HG03064 (cell line): ENCODE measurements around the gene KDM8.
"Not testable (repeated sequence)": the region's sequence is repeated elsewhere in the genome, so short reads cannot be mapped to it uniquely, and the experiment has no call there.

ENCODE experiments used
- ATAC-seq: cut with Tn5 transposase; IDR thresholded peaks from one replicate; pipeline ENCODE4 v1.9.1; 2021; ENCODE audit warnings: low read depth; ENCODE audit not compliant: unreplicated experiment

KDM8 gene

DNA sequence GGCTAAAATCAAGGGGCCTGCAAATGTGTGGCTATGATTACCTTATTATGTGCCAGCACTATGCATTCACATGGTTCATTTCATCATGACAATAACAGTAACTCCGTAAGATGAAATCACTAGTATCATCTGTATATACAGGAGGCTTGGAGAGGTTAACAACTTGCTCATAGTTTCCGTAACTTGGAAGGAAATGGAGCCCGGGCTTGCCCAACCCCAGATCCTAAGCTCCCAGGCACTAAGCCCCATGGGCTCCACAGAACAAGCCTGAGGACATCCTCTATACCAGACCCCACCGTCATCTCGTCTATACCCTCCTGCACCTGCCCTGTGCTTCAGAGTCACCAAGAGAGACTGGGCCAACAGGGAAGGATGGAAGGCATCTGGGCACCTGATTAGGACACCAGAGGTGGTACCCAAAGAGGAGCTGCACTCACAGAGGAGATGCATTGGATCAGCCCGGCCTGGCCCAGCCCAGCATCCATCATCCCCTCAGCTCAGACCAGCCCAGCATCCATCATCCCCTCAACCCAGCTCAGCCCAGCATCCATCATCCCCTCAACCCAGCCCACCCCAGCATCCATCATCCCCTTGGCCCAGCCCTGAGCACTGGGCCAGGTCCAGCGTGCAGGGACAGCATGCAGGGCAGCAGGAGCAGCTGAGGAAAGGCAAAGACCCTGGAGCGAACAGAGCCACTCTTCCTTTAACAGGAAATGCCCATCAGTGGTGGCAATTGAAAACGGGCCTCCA lies 36.8 kb downstream of the KDM8 start:
- ATAC-seq, result no peak

DNA sequence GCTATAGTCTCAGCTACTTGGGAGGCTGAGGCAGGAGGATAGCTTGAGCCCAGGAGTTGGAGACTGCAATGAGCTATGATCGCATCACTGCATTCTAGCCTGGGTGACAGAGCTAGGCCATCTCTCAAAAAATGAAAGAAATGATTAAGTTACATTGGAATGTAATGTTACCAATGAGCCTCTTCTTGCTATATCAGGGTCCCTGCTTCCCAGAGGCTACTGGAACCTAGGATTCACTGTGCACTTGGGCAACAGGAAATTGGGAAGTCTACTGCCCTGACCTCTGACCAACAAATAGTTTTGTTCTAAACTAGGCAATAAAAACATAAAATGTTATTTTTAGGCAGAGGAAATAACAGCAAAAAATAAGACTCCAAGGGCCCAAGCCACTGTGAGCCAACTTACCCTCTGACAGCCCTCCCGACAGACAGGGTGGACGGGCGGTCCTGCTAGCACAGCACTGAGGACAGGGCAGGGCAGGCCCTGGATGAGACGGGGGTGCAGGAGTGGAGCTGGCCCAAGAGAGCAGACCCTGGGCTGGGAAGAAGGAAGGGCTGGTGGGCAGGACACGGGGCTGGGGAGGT lies 37.7 kb downstream of the KDM8 start:
- no peak for ATAC-seq

DNA sequence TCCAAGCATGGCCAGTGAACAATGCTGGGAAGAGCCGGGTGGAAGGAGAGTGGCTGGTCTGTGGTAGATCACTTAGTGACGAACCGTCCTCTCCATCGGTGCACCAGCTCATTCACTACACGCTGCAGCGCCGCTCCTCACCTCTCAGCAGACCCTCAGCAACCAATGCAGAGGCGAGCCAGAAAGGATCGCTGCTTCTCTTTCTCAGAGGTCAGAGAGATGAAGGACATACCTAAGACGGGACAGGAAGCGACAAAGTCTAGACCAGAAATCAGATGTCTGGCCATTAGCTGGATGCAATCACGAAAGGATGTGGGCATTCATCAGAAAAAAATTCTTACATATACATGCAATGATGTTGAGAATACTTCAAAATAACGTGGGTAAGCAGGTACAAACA lies 38.3 kb downstream of the KDM8 start:
- no peak for ATAC-seq

DNA sequence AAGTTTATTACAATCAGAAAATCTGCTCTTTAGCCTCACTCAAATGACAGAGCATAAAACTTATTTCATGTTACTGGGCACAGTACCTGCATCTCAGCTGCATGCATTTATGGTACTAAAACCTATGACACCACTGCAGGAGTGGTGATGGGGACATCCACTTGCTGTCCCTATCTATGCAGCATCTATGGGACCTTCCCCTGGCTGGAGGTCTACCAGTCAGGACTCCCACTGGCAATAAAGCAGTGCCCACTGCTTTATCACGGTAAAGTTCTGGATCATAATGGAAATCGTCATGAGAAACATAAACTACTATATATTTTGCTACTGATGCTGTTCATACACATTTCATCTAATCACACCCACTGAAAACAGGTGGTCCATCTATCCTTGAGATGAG lies 39.1 kb downstream of the KDM8 start:
- no peak for ATAC-seq

DNA sequence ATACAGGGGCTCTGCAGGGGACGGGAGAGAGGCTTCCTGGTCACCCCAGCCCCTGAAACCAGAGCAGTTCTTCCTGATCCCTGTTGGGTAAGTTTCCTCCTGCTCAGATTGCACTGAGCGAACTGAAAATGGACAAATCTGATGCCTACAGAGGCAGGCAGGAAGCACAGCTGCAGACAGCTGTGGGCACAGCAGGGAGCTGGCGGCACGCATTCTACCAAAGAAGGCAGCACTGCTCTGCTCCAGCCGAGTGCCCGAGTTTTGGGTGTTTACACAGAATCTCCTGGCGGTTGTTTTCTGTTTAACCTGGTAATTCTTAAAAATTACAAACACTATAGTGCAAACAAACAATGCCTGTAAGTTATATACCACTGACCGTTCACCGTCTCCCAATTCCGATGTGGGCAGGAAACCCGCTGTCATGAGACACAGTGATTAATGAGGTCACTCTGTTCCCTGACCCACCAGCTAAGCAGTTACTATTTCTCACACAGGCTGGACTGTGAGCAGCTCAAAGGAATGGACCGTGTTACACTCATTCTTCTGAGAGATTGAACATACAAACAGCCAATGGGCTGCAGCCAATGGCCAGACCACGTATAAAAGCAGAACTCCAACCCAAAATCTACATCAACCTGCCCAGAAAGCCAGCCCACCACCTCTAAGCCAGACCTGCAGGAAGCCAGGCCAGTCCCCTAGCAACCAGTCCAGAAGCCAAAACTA lies 39.7 kb downstream of the KDM8 start:
- ATAC-seq, result no peak

DNA sequence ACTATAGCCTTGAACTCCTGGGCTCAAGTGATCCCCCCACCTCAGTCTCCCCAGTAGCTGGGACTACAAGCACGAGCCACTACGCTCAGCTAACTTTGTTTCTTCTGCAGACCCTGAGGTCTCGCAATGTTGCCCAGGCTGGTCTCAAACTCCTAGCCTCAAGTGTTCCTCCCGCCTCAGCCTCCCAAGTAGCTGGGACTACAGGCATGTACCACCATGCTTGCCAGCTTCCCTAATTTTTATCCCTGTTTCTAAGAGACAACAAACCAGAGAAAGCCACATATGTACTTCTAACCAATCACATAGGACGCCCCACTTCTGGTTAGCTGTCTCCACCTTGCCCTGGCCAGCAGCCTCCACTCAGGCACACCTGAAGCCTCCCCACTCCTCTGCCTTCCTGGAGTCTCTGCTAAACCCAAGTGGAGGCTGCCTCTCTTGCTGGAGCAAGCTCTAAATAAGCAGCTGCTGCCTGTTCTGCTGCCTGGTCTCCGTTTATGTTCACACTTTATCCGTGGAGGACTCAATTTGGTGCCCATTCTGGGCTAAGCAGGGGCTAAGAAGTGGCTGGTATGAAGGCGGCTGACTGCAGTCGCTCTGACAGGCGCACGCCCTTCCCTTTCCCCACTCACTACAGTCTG lies 40.5 kb downstream of the KDM8 start:
- ATAC-seq, result no peak

DNA sequence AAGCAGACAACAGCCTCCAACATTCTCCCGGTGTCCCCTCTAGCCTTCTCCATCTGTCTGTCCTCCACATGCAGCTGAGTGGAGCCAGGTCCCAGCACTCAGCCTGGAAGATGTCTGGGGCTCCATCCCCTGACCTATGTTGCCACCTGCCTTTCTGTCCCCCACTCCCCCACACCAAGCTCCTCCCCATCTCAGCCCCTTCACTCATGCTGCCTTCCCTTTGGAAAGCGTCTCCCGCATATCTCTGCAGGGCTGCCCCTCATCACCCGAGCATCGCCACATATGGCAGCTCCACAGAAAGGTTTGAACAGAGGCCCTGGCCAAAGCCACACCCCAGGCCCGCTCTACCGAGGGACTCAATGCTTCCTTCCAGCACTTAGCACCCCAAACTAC lies 41.0 kb downstream of the KDM8 start:
- no peak for ATAC-seq

DNA sequence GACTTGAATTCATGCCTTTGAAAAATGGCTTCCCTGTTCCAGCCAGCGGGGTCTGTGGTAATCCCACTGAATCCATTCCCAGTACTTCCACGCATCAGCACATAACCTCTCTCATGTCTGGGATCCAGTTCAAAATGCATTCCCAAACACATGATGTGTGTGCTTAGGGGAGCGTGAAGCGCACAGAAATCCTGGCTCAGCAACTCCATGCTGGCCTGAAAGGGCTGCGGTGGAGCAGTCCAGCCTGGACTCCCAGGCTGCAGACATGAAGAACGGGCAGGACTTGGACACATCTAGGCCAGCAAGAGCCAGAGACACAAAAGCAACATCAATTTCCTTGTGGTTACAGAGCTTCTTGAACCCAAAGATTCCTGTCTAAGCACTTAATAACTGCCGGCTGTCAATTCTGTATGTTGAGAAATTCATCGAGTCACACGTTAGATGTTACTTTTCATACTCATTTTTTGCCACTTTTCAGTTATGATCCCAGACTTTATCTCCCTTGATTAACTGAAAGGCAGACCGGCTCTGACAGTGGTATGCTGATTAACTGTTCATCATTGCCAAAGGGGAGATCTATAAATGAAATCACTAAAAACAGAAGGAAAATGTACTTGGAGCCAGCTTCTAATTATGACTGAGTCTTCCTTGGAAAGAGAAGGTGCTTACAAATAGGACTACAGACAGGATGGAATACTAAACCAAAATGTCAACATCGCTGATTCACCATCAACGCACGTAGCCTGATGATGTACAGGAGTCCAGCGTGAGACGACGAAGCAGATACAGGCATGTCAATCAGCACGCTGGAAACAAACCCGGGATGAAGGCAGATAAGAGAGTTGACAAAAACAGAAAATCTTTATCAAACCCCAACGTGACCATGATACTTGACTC lies 42.2 kb downstream of the KDM8 start:
- ATAC-seq, result no peak

DNA sequence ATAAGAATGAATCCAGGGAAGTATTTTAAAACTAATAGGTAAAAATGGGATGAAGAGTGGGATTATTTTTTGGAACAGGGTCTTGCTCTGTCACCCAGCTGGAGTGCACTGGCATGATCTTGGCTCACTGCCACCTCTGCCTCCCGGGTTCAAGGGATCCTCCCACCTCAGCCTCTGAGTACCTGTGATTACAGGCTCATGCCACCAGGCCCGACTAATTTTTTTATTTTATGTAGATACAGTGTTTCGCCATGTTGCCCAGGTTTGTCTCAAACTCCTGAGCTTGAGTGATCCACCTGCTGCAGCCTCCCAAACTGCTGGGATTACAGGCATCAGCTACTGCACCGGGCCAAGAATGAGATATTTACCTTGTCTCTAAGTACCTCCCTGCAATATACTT lies 43.1 kb downstream of the KDM8 start:
- ATAC-seq, result no peak

DNA sequence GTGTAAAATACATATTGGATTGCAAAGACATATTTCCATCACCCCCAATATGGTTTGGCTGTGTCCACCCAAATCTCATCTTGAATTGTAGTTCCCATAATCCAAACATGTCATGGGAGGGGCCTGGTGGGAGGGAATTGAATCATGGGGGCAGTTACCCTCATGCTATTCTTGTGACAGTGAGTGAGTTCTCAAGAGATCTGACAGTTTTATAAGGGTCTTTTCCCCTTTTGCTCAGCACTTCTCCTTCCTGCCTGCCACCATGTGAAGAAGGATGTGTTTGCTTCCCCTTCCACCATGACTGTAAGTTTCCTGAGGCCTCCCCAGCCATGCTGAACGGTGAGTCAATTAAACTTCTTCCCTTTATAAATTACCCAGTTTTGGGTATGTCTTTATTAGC lies 43.8 kb downstream of the KDM8 start:
- not testable (repeated sequence) for ATAC-seq

DNA sequence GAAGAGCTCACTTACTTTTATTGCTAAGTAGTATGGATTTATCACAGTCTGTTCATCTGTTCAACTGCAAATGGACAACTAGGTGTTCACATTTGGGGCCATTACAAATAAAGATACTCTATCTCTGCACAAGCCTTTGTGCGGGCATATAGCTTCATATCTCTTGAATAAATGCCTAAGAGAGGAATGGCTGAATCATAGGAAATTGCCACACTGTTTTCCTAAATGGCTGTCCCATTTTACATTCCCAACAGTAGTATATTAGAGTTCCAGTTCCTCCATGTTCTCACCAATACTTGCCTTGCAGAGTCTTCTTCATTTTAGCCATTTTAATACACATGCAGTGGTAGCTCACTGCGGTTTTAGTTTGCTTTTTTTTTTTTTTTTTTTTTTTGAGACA lies 44.7 kb downstream of the KDM8 start:
- no peak for ATAC-seq

DNA sequence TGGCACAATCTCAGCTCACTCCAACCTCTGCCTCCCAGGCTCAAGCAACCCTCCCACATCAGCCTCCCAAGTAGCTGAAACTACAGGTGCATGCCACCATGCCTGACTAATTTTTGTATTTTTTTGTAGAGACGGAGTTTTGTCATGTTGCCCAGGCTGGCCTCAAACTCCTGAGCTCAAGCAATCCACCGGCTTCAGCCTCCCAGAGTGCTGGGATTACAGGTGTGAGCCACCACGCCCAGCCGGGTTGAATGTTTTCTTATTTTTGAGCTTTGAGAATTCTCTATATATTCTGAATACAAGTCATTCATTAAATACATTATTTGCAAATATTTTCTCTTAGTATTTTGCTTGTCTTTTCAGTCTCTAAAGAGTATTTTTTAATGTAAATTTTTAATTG lies 45.6 kb downstream of the KDM8 start:
- ATAC-seq, result not testable (repeated sequence)

DNA sequence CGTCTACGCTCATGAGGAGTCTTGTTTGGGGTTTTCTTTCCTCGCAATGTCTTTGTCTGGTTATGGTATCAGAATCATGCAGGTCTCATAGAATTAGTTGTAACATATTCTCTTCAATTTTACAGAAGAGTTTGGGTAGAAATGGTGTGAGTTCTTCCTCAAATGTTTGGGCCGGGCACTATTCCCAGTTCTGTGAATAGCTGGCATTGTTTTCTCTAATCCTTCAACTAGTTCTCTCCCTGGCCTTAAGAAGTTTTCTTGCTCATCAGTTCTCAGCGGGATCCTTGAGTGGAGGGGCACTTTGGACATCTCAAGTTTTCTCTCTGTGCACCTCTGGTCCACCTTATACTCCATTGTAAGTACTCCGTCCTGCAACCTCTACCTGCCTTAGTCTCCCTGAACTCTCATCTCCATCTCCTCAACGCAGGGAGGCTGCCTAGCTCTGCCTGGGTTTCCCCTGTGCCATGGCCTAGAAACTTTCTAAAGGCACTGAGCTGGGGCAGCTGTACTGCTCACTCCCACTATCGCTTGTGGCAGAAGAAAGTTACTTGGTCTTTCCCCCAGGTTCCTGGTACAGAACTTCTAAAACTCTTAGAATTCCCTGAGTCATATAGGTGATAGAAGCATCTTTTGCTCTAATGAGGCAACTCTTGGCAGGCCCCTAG lies 48.3 kb downstream of the KDM8 start:
- no peak for ATAC-seq

DNA sequence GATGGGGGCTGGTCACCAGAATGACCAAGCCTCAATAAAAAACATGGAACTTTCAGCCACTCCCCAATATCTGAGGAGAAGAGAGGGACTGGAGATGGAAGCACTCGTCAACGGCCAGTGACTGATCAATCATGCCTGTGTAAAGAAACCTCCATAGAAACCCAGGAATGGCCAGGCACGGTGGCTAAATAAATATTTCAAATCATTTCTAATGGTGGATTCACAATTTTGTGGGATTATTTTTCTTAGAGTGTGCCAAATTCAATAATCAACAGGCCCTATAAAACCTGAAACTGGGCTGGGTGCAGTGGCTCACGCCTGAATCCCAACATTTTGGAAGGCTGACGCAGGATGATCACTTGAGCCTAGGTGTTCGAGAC lies 48.9 kb downstream of the KDM8 start:
- no peak for ATAC-seq

DNA sequence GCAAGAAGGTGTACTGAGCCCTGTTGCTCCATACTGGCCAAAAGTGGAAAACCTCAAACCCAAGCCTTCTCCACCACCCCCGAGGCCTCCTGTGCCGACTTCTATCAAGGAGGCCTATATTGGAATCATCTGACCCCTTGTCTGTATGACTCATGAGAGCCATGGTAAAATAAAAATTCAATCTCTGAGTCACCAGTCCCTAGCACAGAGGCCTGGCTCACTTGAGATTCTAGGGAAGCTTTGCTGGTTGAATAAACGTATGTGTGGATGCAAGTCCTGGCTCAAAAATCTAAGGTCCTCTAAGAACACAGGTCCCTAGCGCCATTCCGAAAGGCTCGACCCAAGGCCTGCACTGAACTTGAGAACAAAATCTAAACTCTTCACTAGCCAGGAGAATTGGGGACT lies 50.2 kb downstream of the KDM8 start:
- no peak for ATAC-seq

DNA sequence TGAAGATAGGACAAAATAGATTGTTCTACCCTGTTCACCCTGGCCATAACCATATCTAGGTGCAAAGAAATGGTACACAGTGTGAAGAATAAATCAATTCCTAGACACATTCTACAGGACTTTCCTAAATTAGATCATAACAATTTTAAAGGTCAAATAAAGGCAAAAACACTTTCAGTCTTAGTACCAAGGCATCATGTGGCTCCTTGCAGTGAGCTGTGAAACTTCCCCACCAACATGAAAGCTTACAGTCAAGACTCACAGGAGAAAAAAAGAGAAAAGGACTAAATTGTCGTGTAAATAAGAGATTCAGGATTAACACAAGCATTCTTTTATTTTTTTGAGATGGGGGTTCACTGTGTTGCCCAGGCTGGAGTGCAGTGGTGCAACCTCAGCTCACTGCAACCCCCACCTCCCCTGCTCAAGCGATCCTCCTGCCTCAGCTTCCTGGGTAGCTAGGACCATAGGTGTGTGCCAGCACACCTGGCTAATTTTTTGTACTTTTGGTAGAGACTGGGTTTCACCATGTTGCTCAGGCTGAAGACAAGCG lies 51.0 kb downstream of the KDM8 start:
- no peak for ATAC-seq

DNA sequence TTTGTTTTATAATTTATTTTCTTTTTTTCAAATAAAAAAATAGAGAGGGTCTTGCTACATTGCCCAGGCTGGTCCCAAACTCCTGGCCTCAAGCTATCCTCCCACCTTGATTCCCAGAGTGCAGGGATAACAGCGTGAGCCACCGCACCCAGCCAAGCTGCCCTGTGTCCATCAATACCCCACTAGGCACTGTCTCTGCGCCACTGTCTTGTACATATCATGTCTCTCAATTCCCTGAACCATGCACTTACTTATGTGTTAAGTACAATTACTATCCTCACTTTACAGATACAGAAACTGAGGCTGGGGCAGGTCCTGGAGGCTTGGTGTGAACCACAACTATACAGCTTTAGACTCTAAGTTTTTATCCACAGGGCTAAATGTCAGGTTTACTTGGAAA lies 53.5 kb downstream of the KDM8 start:
- ATAC-seq, result no peak

DNA sequence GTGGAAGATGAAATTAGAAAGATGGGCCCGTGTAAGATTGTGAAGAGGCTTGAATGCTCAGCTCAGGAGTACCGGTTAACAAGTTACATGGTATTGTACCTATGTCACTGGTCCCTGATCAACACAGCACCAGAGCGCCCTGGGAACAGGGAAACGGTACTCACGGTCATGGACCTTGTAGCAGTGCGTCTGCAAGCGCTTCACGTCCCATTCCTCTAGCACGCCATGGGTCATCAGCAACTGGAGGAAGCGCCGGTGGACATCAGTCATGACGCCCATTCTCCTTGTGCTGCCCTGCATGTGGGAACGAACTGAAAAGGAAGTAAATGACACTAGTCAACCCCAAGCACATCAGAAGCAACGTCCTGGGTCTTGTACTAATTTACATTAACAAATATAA lies 53.9 kb downstream of the KDM8 start:
- no peak for ATAC-seq

DNA sequence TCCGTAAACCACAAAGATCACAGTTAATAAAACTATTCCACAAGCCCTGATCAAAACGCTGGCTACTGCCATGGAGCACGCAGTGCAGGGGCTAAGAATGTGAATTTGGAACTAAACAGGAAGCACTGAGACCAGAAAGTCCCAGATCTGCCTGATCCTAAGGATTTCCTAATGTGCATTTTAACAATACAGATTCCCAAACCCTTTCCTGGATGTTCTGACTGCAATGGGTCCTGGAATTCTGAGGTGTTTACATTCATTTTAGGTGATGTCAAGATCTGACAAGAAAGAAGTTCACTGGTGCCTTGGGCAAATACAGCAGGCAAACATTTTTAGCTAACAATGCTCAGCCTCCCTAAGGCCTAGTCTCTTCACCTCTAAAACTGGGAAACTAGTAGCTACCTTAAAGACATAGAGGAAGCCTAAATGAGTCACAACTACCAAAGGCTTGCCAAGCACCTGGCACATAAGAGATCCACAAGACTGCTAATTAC lies 55.0 kb downstream of the KDM8 start:
- no peak for ATAC-seq

DNA sequence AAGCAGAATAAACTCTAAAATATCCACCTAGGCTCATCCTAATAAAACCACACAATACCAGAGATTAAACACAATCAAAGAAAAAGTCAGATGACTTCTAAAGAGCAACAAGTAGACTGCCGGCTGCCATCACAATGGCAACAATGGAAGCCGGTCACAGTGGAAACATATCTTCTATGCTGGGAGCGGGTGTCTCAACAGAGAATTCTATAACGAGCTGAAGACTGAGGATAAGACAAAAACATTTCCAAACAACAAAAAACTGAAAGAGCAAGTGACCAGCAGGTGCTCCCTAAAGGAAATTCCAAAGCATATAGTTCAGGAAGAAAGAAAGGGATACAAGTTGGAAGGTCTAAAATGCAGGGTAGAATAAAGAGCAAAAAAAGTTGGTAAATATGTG lies 56.4 kb downstream of the KDM8 start:
- ATAC-seq, result no peak
